BJ (cell line): ENCODE data around the gene DNAJB12. TPM values are rescaled to one million over a fixed set of nuclear protein-coding genes. Genes with fewer than 3 reads are reported as not detected.

Experiments used
- CTCF ChIA-PET: fragments of 350-600 bp; formaldehyde crosslinking; extraction: SDS; loops from one replicate; lab custom pipeline; 2021; ENCODE audit warnings: antibody characterized with exemption, inconsistent platforms; lab: Yijun Ruan, JAX
- POLR2A ChIA-PET: fragments of 300-600 bp; sonication (Branson Sonifier 250); formaldehyde crosslinking; extraction: SDS; loops from one replicate; lab custom pipeline; 2021; ENCODE audit warnings: antibody characterized with exemption; lab: Charles Lee
- DNase-seq: peaks from one replicate; pipeline ENCODE4 v3.0.0-alpha.2; 2011; ENCODE audit warnings: low read depth
- H3K27me3 ChIP-seq: 2 replicates; pipeline ENCODE4 v1.6.0; 2011; ENCODE audit warnings: low read length; ENCODE audit not compliant: control insufficient read depth, insufficient read depth
- H3K36me3 ChIP-seq: 2 replicates; pipeline ENCODE4 v1.5.1; 2011; ENCODE audit warnings: low read length; ENCODE audit not compliant: control insufficient read depth, insufficient read depth
- H3K4me3 ChIP-seq: 2 replicates; pipeline ENCODE4 v1.5.1; 2011; ENCODE audit warnings: low read depth, mild to moderate bottlenecking, control low read depth, low read length
- CTCF ChIP-seq: IDR thresholded peaks from 2 replicates; pipeline ENCODE4 v1.5.1; 2011; ENCODE audit warnings: low read depth, mild to moderate bottlenecking, control low read depth, inconsistent platforms, low read length, moderate library complexity; ENCODE audit not compliant: insufficient read depth
- polyA plus RNA-seq: library from polyadenylated mRNA; depleted of rRNA; stranded (reverse); fragments of >200 nt; gene quantifications from 2 replicates; pipeline ENCODE4 v1.2.3, GENCODE V29; 2011

DNAJB12 gene
- polyA plus RNA-seq, 1 experiment: 38.8 TPM

GRCh38 chr10:72323771-72324191 is 30.9 kb downstream of the DNAJB12 start:
- no peak overlapping the region for H3K4me3 ChIP-seq
- no peak for TF ChIP-seq CTCF
- DNase-seq: no peak
- no peaks in the 10 kb centered on the region for H3K36me3 ChIP-seq
- CTCF ChIA-PET: interaction anchor here (1.1 kb wide), 2 partner anchors 69 to 275 kb away, joined by 3 to 4 read pairs; no protein-coding TSS in a partner anchor
- no peaks in the 10 kb centered on the region for H3K27me3 ChIP-seq
- POLR2A ChIA-PET: no interaction called here

GRCh38 chr10:72323108-72323749 is 31.5 kb downstream of the DNAJB12 start:
- H3K4me3 ChIP-seq: no peak overlapping the region
- ChIA-PET POLR2A (no interaction called here), CTCF (interaction anchor here (1.1 to 3.0 kb wide), 3 partner anchors 15 to 275 kb away, joined by 3 to 11 read pairs (median 4); no protein-coding TSS in a partner anchor)
- DNase-seq: no peak
- no peak for TF ChIP-seq CTCF
- H3K36me3 ChIP-seq: no peaks in the 10 kb centered on the region
- H3K27me3 ChIP-seq: no peaks in the 10 kb centered on the region

- no peak for TF ChIP-seq CTCF
- no peak overlapping the region for H3K4me3 ChIP-seq
- H3K36me3 ChIP-seq: no peaks in the 10 kb centered on the region
- ChIA-PET CTCF (interaction anchor here (0.6 to 3.0 kb wide), 5 partner anchors 15 to 68 kb away, joined by 3 to 15 read pairs (median 4); partner anchors contain the start of gene DDIT4), POLR2A (interaction anchor here (2.5 kb wide), 1 partner anchor 48 kb away, joined by 13 read pairs; the partner anchor contains the start of gene DDIT4)
- no peak for DNase-seq
- H3K27me3 ChIP-seq: no peaks in the 10 kb centered on the region
Measured at GRCh38 chr10:72322280-72323058, 32.2 kb downstream of the DNAJB12 start.

DNA sequence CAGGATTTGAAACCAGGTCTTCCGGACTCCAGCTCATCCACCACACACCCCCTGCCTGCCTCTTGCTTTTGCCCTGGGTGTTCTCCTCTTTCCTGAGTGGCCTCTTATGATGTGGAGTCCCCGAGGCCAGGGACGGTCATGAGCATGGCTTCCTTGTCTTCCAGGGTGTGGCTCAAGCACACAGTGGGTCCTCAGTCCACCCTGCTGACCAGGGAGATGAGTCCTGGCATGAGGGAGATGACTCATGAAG is 32.8 kb downstream of the DNAJB12 start:
- TF ChIP-seq CTCF: no peak
- ChIA-PET CTCF (interaction anchor here (0.6 to 3.0 kb wide), 4 partner anchors 16 to 61 kb away, joined by 3 to 15 read pairs (median 8); partner anchors contain the start of gene DDIT4), POLR2A (interaction anchor here (2.5 kb wide), 1 partner anchor 48 kb away, joined by 13 read pairs; the partner anchor contains the start of gene DDIT4)
- Histone ChIP-seq H3K4me3 (no peak overlapping the region), H3K36me3 (no peaks in the 10 kb centered on the region), H3K27me3 (no peaks in the 10 kb centered on the region)
- DNase-seq: no peak

GRCh38 chr10:72321248-72322029 is 33.3 kb downstream of the DNAJB12 start:
- ChIA-PET POLR2A (interaction anchor here (2.5 kb wide), 1 partner anchor 47 kb away, joined by 13 read pairs; the partner anchor contains the start of gene DDIT4), CTCF (interaction anchor here (0.6 to 3.0 kb wide), 9 partner anchors 9 to 292 kb away, joined by 3 to 15 read pairs (median 4); partner anchors contain the start of gene DDIT4)
- no peak overlapping the region for H3K4me3 ChIP-seq
- no peak for TF ChIP-seq CTCF
- no peaks in the 10 kb centered on the region for H3K36me3 ChIP-seq
- no peaks in the 10 kb centered on the region for H3K27me3 ChIP-seq
- DNase-seq: no peak
